Measurements from ENCODE around the gene CAPNS1. TPM values are rescaled to one million over a fixed set of nuclear protein-coding genes. Genes with fewer than 3 reads are reported as not detected.
A peak's percentile ranks its signal among the peaks of the same experiment; 100 is the strongest.

CAPNS1 gene
- 334 and 435 TPM in 2 replicates for total RNA-seq

GRCh38 chr19:36139473-36140303, at the start of gene CAPNS1:
CAPNS1 (plus strand) TSS chr19:36140066; CDS start chr19:36141012, 946 bp downstream.
- peak; percentile 58 for DNase-seq (ENCODE audit: extremely low read depth, low read depth, low spot score)

DNA sequence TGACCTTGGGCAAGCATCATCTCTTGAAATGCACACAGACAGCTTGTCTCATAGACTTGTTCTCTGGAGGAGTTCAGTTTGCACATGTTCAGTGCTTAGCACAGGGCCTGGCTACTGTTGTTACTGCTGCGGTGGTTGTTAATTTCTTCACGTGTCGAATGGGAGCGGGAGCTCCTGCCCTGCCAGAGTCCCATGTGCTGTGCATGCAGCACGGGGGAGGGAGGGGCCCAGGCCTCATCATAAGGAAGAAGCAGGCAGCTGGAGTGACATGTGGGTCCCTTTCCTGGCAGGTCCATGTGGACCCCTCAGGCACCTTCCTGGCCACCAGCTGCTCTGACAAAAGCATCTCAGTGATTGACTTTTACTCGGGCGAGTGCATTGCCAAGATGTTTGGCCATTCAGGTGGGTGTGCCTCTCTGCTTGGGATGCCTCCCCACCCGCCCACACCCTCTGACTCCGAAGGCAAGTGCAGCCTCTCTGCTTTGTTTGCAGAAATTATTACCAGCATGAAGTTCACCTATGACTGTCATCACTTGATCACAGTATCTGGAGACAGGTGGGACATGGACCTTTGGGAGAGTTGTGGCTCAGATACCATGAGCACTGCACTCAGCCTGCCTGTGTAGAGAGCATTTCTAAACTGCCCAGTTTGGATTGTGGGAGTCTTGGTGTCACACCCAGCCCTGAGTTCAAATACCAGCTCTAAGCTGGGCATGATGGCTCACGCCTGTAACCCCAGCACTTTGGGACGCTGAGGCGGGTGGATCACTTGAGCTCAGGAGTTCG, 48.8 kb upstream of the CAPNS1 start:
- no peak for DNase-seq (ENCODE audit: extremely low read depth, low read depth, low spot score)

GRCh38 chr19:36092566-36092965, 47.3 kb upstream of the CAPNS1 start:
- no peak for DNase-seq (ENCODE audit: extremely low read depth, low read depth, low spot score)

DNA sequence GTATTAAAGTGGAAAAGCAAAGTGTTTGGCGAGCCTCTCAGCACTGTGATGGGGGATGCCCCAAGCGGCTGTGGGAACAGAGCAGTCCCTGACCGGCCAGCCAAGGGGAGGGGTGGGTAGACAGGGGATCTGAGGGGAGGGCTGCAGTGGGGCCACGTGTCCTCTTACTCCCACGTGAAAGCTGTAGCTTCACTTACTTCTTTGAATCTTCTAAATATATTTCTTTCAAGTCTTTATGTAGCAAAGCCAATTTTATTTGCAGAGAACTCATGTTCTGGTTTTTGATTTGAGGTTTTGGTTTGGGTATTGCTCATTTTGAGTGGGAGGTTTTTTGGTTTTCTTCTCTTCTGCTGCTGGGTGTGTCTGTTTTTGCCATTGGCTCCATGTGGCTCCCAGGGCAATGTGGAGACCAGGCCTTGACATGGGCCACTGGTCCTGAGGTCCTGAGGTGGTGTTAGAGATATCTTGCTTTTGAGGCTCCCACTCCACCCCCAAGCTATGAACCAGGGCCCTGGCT, 46.7 kb upstream of the CAPNS1 start:
- no peak for DNase-seq (ENCODE audit: extremely low read depth, low read depth, low spot score)

DNA sequence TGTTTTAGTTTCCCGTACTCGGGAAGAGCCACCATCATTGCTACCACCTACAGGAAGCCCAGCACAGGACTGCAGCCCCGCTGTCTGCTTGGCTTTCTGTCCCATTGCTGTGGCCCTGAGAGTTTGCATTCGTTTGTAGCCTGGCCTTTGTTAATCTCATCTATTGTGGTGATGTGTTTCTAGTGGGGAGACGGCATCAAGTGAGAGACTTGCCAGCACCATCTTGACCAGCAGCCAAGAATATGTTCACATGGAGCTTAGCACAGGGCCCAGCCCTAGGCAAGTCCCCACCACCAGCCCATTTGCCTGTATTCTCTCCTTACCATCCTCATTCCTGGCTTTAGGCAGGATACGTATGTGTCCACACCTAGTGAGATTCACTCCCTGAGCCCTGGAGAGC, 46.2 kb upstream of the CAPNS1 start:
- no peak for DNase-seq (ENCODE audit: extremely low read depth, low read depth, low spot score)

- no peak for DNase-seq (ENCODE audit: extremely low read depth, low read depth, low spot score)
Measured at GRCh38 chr19:36097036-36097435, 42.8 kb upstream of the CAPNS1 start.

GRCh38 chr19:36099166-36099785, 40.6 kb upstream of the CAPNS1 start:
- no peak for DNase-seq (ENCODE audit: extremely low read depth, low read depth, low spot score)

GRCh38 chr19:36100476-36100875, 39.4 kb upstream of the CAPNS1 start:
- DNase-seq (ENCODE audit: extremely low read depth, low read depth, low spot score), result no peak

DNA sequence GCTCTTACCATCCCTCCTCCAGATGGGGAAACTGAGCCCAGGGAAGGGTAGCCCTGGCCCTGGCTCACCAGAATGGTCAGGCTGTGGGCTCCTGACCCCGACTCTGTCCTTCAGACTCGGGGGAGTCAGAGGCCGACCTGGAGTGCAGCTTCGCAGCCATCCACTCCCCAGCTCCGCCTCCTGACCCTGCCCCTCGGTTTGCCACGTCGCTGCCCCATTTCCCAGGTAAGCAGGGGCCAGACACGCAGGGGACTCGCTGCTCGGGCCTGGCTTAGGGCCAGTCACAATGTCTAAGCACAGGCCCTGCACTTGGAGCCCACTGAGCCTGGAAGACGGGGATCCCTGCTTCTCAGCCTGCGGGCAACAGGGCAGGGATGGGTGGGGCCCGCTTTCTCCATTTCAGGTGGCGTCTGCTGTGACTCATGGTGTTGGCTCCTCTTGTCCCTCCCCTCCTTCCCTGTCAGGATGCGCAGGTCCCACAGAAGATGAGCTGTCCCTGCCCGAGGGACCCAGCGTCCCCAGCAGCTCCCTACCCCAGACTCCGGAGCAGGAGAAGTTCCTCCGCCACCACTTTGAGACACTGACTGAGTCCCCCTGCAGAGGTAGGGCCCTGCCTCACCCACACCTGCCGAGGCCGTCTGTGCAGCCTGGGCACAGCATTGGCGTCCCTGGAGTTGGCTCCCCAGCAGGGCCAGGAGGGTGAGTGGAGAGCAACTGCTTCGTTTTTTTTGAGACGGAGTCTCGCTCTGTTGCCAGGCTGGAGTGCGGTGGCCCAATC, 38.1 kb upstream of the CAPNS1 start:
- DNase-seq (ENCODE audit: extremely low read depth, low read depth, low spot score), result no peak

GRCh38 chr19:36103040-36103626, 36.7 kb upstream of the CAPNS1 start:
- DNase-seq (ENCODE audit: extremely low read depth, low read depth, low spot score), result no peak

- no peak for DNase-seq (ENCODE audit: extremely low read depth, low read depth, low spot score)
Measured at GRCh38 chr19:36103842-36104552, 35.9 kb upstream of the CAPNS1 start.

GRCh38 chr19:36106441-36106840, 33.4 kb upstream of the CAPNS1 start:
- no peak for DNase-seq (ENCODE audit: extremely low read depth, low read depth, low spot score)

GRCh38 chr19:36106991-36107390, 32.9 kb upstream of the CAPNS1 start:
- DNase-seq (ENCODE audit: extremely low read depth, low read depth, low spot score), result no peak

GRCh38 chr19:36108684-36109083, 31.2 kb upstream of the CAPNS1 start:
- no peak for DNase-seq (ENCODE audit: extremely low read depth, low read depth, low spot score)

DNA sequence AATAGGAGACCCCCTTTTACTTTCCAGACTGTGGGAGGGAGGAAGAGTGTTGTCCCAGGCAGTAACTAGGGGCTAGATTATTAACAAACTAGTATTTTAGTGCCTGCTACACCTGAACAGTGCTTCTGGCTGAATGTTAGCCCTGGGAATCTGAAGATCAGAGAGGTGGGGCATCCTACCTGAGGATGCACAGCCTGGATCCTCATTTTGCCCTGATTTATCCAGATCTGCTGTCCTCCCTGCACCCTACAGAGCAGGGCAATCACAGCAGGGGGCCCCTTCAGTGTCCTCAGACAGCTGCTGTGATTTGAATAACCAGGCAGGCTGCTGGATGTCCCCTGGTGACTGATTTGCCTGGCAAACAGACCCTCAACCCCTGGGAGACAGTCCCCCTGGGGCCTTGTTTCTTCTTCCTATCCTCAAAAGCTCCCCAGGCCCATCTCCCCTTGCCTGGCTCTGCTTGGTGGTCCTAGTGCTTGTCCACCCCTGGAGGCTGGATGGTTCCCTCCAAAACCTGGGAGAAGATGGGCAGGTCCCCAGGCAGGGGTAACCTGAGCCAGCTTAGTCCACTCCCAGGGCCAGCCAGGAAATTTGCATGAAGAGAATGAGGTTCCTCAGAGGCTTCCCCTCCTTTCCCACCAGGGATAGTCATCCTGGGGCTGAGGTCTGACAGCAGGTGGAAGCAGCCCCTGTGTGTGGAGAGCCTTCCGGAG, 29.2 kb upstream of the CAPNS1 start, which contains the start of gene OVOL3:
TSS of gene OVOL3 (plus strand) at position 657 of the 713 bp plus-strand sequence. CDS start 60 bp downstream, outside the sequence.
- no peak for DNase-seq (ENCODE audit: extremely low read depth, low read depth, low spot score)

DNA sequence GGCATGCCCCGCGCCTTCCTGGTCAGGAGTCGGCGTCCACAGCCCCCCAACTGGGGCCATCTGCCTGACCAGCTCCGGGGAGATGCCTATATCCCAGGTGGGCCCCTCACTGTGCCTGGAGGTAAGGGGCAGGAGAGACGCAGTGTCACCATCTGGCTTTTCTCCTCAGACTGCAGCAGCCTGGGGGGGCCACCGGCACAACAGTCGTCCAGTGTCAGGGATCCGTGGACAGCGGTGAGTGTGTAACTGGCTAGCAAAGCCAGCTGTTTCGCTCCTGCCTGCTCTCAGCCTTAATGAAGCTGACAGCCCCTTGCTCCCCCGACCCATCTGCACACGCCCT, 28.7 kb upstream of the CAPNS1 start:
- DNase-seq (ENCODE audit: extremely low read depth, low read depth, low spot score), result no peak

DNA sequence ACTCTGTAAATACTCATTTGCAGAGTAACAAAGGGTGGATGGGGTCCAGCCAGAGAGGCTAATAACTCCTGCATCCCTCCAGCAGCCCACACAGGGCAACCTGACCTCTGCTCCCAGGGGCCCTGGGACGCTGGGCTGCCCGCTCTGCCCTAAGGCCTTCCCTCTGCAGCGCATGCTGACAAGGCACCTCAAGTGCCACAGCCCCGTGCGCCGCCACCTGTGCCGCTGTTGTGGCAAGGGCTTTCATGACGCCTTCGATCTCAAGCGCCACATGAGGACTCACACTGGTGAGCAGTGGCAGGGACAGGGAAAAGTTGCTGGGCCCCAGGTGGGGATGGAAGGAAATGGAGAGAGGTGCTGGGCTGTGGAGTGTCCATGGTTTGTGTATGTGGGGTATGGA, 27.2 kb upstream of the CAPNS1 start:
- no peak for DNase-seq (ENCODE audit: extremely low read depth, low read depth, low spot score)

- no peak for DNase-seq (ENCODE audit: extremely low read depth, low read depth, low spot score)
Measured at GRCh38 chr19:36113425-36113824, 26.4 kb upstream of the CAPNS1 start.
